ENCODE results near the gene VSIG2. TPM values are rescaled to one million over a fixed set of nuclear protein-coding genes. Genes with fewer than 3 reads are reported as not detected.
"Not testable (repeated sequence)": the region's sequence is repeated elsewhere in the genome, so short reads cannot be mapped to it uniquely, and the experiment has no call there.

VSIG2 gene
- total RNA-seq, result 0.26 and 0.42 TPM in 2 replicates

GRCh38 chr11:124751741-124752470 lies at the start of gene VSIG2:
Gene VSIG2 (minus strand): TSS chr11:124752255. CDS start chr11:124752137, 118 bp downstream.
- no peak for DNase-seq (ENCODE audit: low read depth, low spot score)

GRCh38 chr11:124801014-124801413 lies 49.0 kb upstream of the VSIG2 start:
- DNase-seq (ENCODE audit: low read depth, low spot score), result no peak

GRCh38 chr11:124800226-124800929 lies 48.3 kb upstream of the VSIG2 start, which contains the start of gene MSANTD2:
Gene MSANTD2 (minus strand): TSS chr11:124800406. CDS start chr11:124800380, 26 bp downstream.
- DNase-seq (ENCODE audit: low read depth, low spot score), result no peak

GRCh38 chr11:124799348-124800225 lies 47.5 kb upstream of the VSIG2 start:
- no peak for DNase-seq (ENCODE audit: low read depth, low spot score)

- DNase-seq (ENCODE audit: low read depth, low spot score), result no peak
These were observed 46.9 kb upstream of the VSIG2 start for GRCh38 chr11:124798991-124799347.

GRCh38 chr11:124796312-124796711 lies 44.3 kb upstream of the VSIG2 start:
- no peak for DNase-seq (ENCODE audit: low read depth, low spot score)

- no peak for DNase-seq (ENCODE audit: low read depth, low spot score)
These were observed 41.6 kb upstream of the VSIG2 start for GRCh38 chr11:124793466-124794278.

- DNase-seq (ENCODE audit: low read depth, low spot score), result no peak
These were observed 39.7 kb upstream of the VSIG2 start for GRCh38 chr11:124791626-124792341.

GRCh38 chr11:124788521-124788920 lies 36.5 kb upstream of the VSIG2 start:
- no peak for DNase-seq (ENCODE audit: low read depth, low spot score)

- no peak for DNase-seq (ENCODE audit: low read depth, low spot score)
These were observed 32.0 kb upstream of the VSIG2 start for GRCh38 chr11:124784051-124784450.

GRCh38 chr11:124783002-124783401 lies 30.9 kb upstream of the VSIG2 start:
- no peak for DNase-seq (ENCODE audit: low read depth, low spot score)

- DNase-seq (ENCODE audit: low read depth, low spot score), result no peak
These were observed 27.5 kb upstream of the VSIG2 start for GRCh38 chr11:124779568-124779967.

GRCh38 chr11:124778281-124778680 lies 26.2 kb upstream of the VSIG2 start:
- no peak for DNase-seq (ENCODE audit: low read depth, low spot score)

GRCh38 chr11:124776865-124777645 lies 25.0 kb upstream of the VSIG2 start:
- no peak for DNase-seq (ENCODE audit: low read depth, low spot score)

- DNase-seq (ENCODE audit: low read depth, low spot score), result not testable (repeated sequence)
These were observed 18.9 kb upstream of the VSIG2 start for GRCh38 chr11:124770959-124771358.

GRCh38 chr11:124769806-124770774 lies 18.0 kb upstream of the VSIG2 start:
- DNase-seq (ENCODE audit: low read depth, low spot score), result no peak

GRCh38 chr11:124768914-124769313 lies 16.9 kb upstream of the VSIG2 start:
- DNase-seq (ENCODE audit: low read depth, low spot score), result no peak

GRCh38 chr11:124766156-124766555 lies 14.1 kb upstream of the VSIG2 start:
- DNase-seq (ENCODE audit: low read depth, low spot score), result no peak
